Spleen (tissue), 7 donors: Measurements from ENCODE around the gene CACNG7.

ENCODE experiments used
- POLR2A ChIP-seq, 3 donors: fragments of 450-650 bp; IDR thresholded peaks; one replicate each; pipeline ENCODE4 v1.5.1; 2017; ENCODE audit warnings: antibody characterized with exemption in 3 of 3, mild to moderate bottlenecking in 1 of 3
- POLR2AphosphoS5 ChIP-seq, 3 donors: sonication (generic); formaldehyde crosslinking; IDR thresholded peaks; one replicate each; pipeline ENCODE4 v1.5.1; 2017; ENCODE audit warnings: antibody characterized with exemption in 3 of 3
- TF ChIP-seq, protein P1 (sequence below), 11 experiments: fragments of 200-600 bp in 7 of 11; fragments of 450-650 bp in 4 of 11; sonication (generic) in 4 of 11; IDR thresholded peaks in 8 of 11; conservative IDR thresholded peaks in 3 of 11; 1 replicate in 7 of 11; 2 replicates in 4 of 11; pipeline versions ENCODE4 v1.4.0 to v1.8.0; 2016 to 2021; ENCODE audit warnings: antibody characterized with exemption in 11 of 11, inconsistent platforms in 4 of 11, mild to moderate bottlenecking in 1 of 11
- donor health status: DM: no; HTN: no; CAD: no; lungs with moderate emphysema.
- donor health status: DM: no; HTN: no; CAD: no.
- donor health status: DM: no; HTN: no; CAD: no.

DNA sequence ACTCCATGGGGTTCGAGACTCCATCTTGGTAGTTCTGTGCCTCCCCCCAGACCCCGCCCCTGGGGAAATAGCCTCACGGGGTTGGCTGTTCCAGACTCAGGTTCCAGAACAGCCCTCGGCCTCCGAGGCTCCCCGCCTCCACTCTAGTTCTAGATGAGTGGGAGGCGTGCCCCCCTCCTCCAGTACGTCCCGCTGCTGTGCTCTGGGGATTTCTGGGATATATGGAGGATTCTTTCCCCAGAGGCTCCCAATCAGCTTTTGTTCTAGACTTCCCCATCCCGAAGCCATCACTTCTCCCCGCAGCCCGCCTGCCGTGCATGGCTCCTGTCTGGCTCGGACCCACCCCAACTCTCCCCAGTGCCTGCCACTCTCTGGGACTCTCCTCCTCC is 1.9 kb upstream of the CACNG7 start:
- no peak for TF ChIP-seq POLR2AphosphoS5 (IDR thresholded peaks at IDR 0.05)
- TF ChIP-seq POLR2A (IDR thresholded peaks at IDR 0.05), result no peak
- TF ChIP-seq, protein P1, sequence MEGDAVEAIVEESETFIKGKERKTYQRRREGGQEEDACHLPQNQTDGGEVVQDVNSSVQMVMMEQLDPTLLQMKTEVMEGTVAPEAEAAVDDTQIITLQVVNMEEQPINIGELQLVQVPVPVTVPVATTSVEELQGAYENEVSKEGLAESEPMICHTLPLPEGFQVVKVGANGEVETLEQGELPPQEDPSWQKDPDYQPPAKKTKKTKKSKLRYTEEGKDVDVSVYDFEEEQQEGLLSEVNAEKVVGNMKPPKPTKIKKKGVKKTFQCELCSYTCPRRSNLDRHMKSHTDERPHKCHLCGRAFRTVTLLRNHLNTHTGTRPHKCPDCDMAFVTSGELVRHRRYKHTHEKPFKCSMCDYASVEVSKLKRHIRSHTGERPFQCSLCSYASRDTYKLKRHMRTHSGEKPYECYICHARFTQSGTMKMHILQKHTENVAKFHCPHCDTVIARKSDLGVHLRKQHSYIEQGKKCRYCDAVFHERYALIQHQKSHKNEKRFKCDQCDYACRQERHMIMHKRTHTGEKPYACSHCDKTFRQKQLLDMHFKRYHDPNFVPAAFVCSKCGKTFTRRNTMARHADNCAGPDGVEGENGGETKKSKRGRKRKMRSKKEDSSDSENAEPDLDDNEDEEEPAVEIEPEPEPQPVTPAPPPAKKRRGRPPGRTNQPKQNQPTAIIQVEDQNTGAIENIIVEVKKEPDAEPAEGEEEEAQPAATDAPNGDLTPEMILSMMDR (IDR thresholded peaks at IDR 0.05 in 8 of 11, conservative IDR thresholded peaks at IDR 0.05 in 3 of 11), result no peak
